Activated B cell treated with CpG ODN at 0.5 μM for 24 hours (primary cell): ENCODE data around the gene FAM20B. TPM values are rescaled to one million over a fixed set of nuclear protein-coding genes. Genes with fewer than 3 reads are reported as not detected.

Experiments used
- ATAC-seq: fragments of 200-7000 bp; cut with Tn5 transposase; one replicate; pipeline ENCODE4 v1.10.0; 2021; ENCODE audit warnings: low read depth, mild to moderate bottlenecking, moderate library complexity
- CTCF ChIA-PET: fragments of 350-600 bp; sonication (Branson Sonifier 250); formaldehyde crosslinking; loops from one replicate; lab custom pipeline; 2021; ENCODE audit warnings: antibody characterized with exemption; lab: Charles Lee
- POLR2A ChIA-PET: fragments of 350-600 bp; sonication (Branson Sonifier 250); formaldehyde crosslinking; loops from one replicate; lab custom pipeline; 2021; ENCODE audit warnings: antibody characterized with exemption; lab: Charles Lee
- DNase-seq: peaks from one replicate; pipeline ENCODE4 v3.0.0; 2022
- H3K27ac Mint-ChIP-seq: one replicate; pipeline ENCODE4 v1.8.0; 2020; ENCODE audit warnings: mixed read lengths
- H3K27me3 Mint-ChIP-seq: one replicate; pipeline ENCODE4 v1.8.0; 2021; ENCODE audit warnings: mixed read lengths
- H3K36me3 Mint-ChIP-seq: one replicate; pipeline ENCODE4 v1.8.0; 2021; ENCODE audit warnings: low read depth, mixed read lengths
- H3K4me1 Mint-ChIP-seq: one replicate; pipeline ENCODE4 v1.8.0; 2021; ENCODE audit warnings: mixed read lengths
- H3K4me3 Mint-ChIP-seq: one replicate; pipeline ENCODE4 v1.8.0; 2020; ENCODE audit warnings: mild to moderate bottlenecking, mixed read lengths
- H3K9me3 Mint-ChIP-seq: one replicate; pipeline ENCODE4 v1.8.0; 2020; ENCODE audit warnings: mixed read lengths
- CTCF ChIP-seq: fragments of 200-600 bp; IDR thresholded peaks from one replicate; pipeline ENCODE4 v1.8.0; 2022; ENCODE audit warnings: antibody characterized with exemption, mild to moderate bottlenecking
- intact Hi-C: fragments of 100-400 bp; cut with micrococcal nuclease; formaldehyde crosslinking; loops from one replicate; pipeline ENCODE4 v1.15.1; 2024
- total RNA-seq: library from RNA; stranded (reverse); gene quantifications from 2 replicates; pipeline ENCODE4 v1.2.3, GENCODE V29; 2022

The FAM20B gene
- total RNA-seq, 1 donor from 2014 or later, result 27.5 TPM

- Mint-ChIP-seq H3K27ac (no peak overlapping the region), H3K27me3 (no peaks in the 10 kb centered on the region), H3K4me1 (no peaks in the 10 kb centered on the region), H3K9me3 (no peaks in the 10 kb centered on the region), H3K4me3 (no peak overlapping the region), H3K36me3 (no peaks in the 10 kb centered on the region)
- CTCF ChIA-PET, result no interaction called here
- no peak for ATAC-seq
- no peak for DNase-seq
- POLR2A ChIA-PET, result no interaction called here
- TF ChIP-seq CTCF, result no peak
- intact Hi-C loops, result no loop called here
These were observed 13.7 kb upstream of the FAM20B start for GRCh38 chr1:179012038-179012437.

GRCh38 chr1:179014123-179014522 lies 11.6 kb upstream of the FAM20B start:
- no peaks in the 10 kb centered on the region for H3K4me1 Mint-ChIP-seq
- TF ChIP-seq CTCF, result no peak
- H3K27ac Mint-ChIP-seq, result no peak overlapping the region
- no peak for ATAC-seq
- H3K36me3 Mint-ChIP-seq, result no peaks in the 10 kb centered on the region
- H3K4me3 Mint-ChIP-seq, result no peak overlapping the region
- ChIA-PET POLR2A (interaction anchor here (0.5 to 0.7 kb wide), 2 partner anchors 279 to 482 kb away, joined by 3 read pairs; no protein-coding TSS in a partner anchor), CTCF (interaction anchor here (0.5 to 0.9 kb wide), 2 partner anchors 11 to 15 kb away, joined by 3 read pairs; no protein-coding TSS in a partner anchor)
- H3K27me3 Mint-ChIP-seq, result no peaks in the 10 kb centered on the region
- H3K9me3 Mint-ChIP-seq, result no peaks in the 10 kb centered on the region
- intact Hi-C loops, result no loop called here
- DNase-seq, result no peak

DNA sequence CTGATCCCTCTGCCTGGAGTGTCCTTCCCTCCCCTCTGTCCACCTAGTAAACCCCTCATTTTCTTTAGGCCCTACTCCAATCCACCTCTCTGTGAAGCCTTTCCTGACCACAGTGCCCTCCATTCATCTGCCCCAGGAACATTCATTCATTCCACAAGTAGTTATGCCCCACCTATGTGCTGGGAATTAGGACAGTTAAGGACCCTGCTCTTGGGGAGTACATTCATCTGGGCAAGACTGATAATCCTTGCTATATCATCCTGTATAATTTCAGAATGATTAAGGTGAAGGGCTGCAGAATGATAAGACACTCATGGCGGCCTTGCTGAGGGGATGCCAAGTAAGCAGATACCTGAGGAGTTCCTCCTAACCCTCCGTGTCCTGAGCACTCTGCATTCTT lies 10.3 kb upstream of the FAM20B start:
- Mint-ChIP-seq H3K27me3 (no peaks in the 10 kb centered on the region), H3K27ac (no peak overlapping the region), H3K4me3 (no peak overlapping the region), H3K4me1 (no peaks in the 10 kb centered on the region), H3K36me3 (no peaks in the 10 kb centered on the region), H3K9me3 (no peaks in the 10 kb centered on the region)
- no peak for ATAC-seq
- ChIA-PET POLR2A (no interaction called here), CTCF (no interaction called here)
- intact Hi-C loops, result no loop called here
- no peak for TF ChIP-seq CTCF
- no peak for DNase-seq

GRCh38 chr1:179016706-179017382 lies 8.8 kb upstream of the FAM20B start:
- TF ChIP-seq CTCF, result no peak
- Mint-ChIP-seq H3K9me3 (no peaks in the 10 kb centered on the region), H3K27ac (no peak overlapping the region), H3K4me3 (no peak overlapping the region), H3K27me3 (no peaks in the 10 kb centered on the region), H3K36me3 (no peaks in the 10 kb centered on the region), H3K4me1 (no peaks in the 10 kb centered on the region)
- intact Hi-C loops, result no loop called here
- DNase-seq (no peak), ATAC-seq (no peak)
- ChIA-PET CTCF (interaction anchor here (0.8 to 3.1 kb wide), 2 partner anchors 14 to 104 kb away, joined by 4 to 10 read pairs; no protein-coding TSS in a partner anchor), POLR2A (interaction anchor here (0.6 kb wide), 1 partner anchor 43 kb away, joined by 5 read pairs; no protein-coding TSS in a partner anchor)
